Transverse colon (tissue), 4 donors: ENCODE results near the gene C14orf119. TPM values are rescaled to one million over a fixed set of nuclear protein-coding genes. Genes with fewer than 3 reads are reported as not detected.

Source experiments
- DNase-seq: peaks from one replicate; pipeline ENCODE4 v3.0.0-alpha.2; 2019
- H3K27ac ChIP-seq, 4 donors: fragments of 200-600 bp; sonication (generic); 2 replicates each; pipeline ENCODE4 v1.5.1; 2016 to 2018; ENCODE audit warnings: inconsistent platforms in 4 of 4
- H3K27me3 ChIP-seq: fragments of 200-600 bp; sonication (generic); 2 replicates; pipeline ENCODE4 v1.5.1; 2017; ENCODE audit warnings: inconsistent platforms
- H3K36me3 ChIP-seq, 4 donors: fragments of 200-600 bp; sonication (generic); 2 replicates each; pipeline ENCODE4 v1.5.1; 2017 to 2019; ENCODE audit warnings: inconsistent platforms in 4 of 4
- H3K4me1 ChIP-seq, 4 donors: fragments of 200-600 bp; sonication (generic); 2 replicates each; pipeline ENCODE4 v1.5.1; 2017 to 2020; ENCODE audit warnings: inconsistent platforms in 4 of 4
- H3K4me3 ChIP-seq, 4 donors: fragments of 200-600 bp; sonication (generic); 1 replicate in 1 of 4; 2 replicates in 3 of 4; pipeline versions ENCODE4 v1.5.1 to v1.6.1; 2017 to 2019; ENCODE audit warnings: inconsistent platforms in 4 of 4
- H3K9me3 ChIP-seq, 2 donors: fragments of 200-600 bp; sonication (generic); 2 replicates each; pipeline ENCODE4 v1.5.1; 2017 to 2019; ENCODE audit warnings: inconsistent platforms in 2 of 2
- EP300 ChIP-seq: sonication (generic); formaldehyde crosslinking; IDR thresholded peaks from one replicate; pipeline ENCODE4 v1.6.1; 2017; ENCODE audit warnings: antibody characterized with exemption, low read depth
- POLR2A ChIP-seq: fragments of 450-650 bp; IDR thresholded peaks from one replicate; pipeline ENCODE4 v1.6.1; 2016; ENCODE audit warnings: antibody characterized with exemption, mild to moderate bottlenecking, moderate library complexity
- POLR2AphosphoS5 ChIP-seq, 3 donors: sonication (generic); formaldehyde crosslinking; IDR thresholded peaks; one replicate each; pipeline ENCODE4 v1.6.1; 2016; ENCODE audit warnings: antibody characterized with exemption in 3 of 3
- WGBS, 2 donors: methylation state at CpG; one replicate each; pipeline ENCODE4 v1.1.5; 2018; ENCODE audit warnings: low coverage in 1 of 2; 5-methylcytosine and 5-hydroxymethylcytosine counted together
- in situ Hi-C, 4 donors: fragments of 200-750 bp; cut with MboI; loops; one replicate each; pipeline versions ENCODE4 v1.15.0 to v1.15.1; 2017; ENCODE audit warnings: low sequenced_read_pairs in 3 of 4, low pct_ligation_motif_present in 1 of 4, low pct_unique_long_range_greater_than_20kb in 1 of 4
- intact Hi-C: fragments of 100-400 bp; cut with DNase I; formaldehyde crosslinking; loops from one replicate; pipeline ENCODE4 v1.15.1; 2023; ENCODE audit warnings: low total_unique reads
- total RNA-seq, 4 donors: library from RNA; depleted of rRNA; stranded (reverse); fragments of >200 nt; gene quantifications; one replicate each; pipeline ENCODE4 v1.1.0, GENCODE V29; 2016
- TF ChIP-seq, protein P1 (sequence below), 5 experiments: fragments of 200-600 bp in 3 of 5; fragments of 450-650 bp in 2 of 5; sonication (generic) in 3 of 5; IDR thresholded peaks; 1 replicate in 2 of 5; 2 replicates in 3 of 5; pipeline ENCODE4 v1.5.1; 2016 to 2017; ENCODE audit warnings: antibody characterized with exemption in 5 of 5, inconsistent platforms in 3 of 5, mild to moderate bottlenecking in 2 of 5, moderate library complexity in 1 of 5

C14orf119 gene
- total RNA-seq, 4 donors from 2014 or later: 3.6 to 33.7 (median 32.0) TPM

DNA sequence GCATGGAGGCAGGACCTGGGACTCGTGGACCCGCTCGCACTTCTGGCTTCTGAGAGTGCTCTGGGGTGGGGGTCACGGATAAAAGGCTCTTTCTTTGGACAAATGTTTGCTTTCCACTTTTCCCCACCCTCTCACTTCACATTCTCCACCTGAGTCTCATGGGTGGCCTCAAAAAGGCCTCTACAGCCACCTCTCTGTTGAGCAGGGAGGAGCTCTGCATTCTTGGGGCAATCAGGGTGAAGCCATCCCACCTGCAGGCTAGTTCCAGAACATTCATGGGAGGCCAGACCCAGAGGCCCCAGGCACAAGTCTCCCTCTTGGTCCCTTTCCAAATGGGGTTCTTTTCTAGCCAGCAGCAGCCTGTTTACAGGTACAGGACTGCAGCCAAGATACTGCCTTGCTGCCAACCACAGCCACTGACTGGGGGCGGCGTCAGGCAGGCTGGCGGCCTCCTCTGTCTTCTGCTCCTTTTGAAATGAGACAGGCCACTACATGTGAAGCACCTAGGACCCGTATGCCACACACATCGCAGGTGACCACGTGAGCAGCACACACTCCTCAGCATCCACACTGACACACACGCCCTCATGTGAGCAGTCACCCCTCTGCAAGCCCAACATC is 42.0 kb downstream of the C14orf119 start:
- no peak for DNase-seq
- H3K9me3 ChIP-seq: no peaks in the 10 kb centered on the region
- no peak overlapping the region for H3K27ac ChIP-seq
- no peaks in the 10 kb centered on the region for H3K36me3 ChIP-seq
- H3K4me1 ChIP-seq: peaks cover 0 to 3% (median 0%) of the 10 kb centered on the region in 4 donors
- H3K27me3 ChIP-seq: no peaks in the 10 kb centered on the region
- WGBS, 2 donors: 89% methylated on average over 11 of the region's 11 CpGs; no CpG with 5 or more reads in 1 of the 2 donors
- intact Hi-C loops: no loop called here
- H3K4me3 ChIP-seq: no peak overlapping the region
- in situ Hi-C loops: no loop called here
- TF ChIP-seq POLR2A: no peak
- TF ChIP-seq, protein P1, sequence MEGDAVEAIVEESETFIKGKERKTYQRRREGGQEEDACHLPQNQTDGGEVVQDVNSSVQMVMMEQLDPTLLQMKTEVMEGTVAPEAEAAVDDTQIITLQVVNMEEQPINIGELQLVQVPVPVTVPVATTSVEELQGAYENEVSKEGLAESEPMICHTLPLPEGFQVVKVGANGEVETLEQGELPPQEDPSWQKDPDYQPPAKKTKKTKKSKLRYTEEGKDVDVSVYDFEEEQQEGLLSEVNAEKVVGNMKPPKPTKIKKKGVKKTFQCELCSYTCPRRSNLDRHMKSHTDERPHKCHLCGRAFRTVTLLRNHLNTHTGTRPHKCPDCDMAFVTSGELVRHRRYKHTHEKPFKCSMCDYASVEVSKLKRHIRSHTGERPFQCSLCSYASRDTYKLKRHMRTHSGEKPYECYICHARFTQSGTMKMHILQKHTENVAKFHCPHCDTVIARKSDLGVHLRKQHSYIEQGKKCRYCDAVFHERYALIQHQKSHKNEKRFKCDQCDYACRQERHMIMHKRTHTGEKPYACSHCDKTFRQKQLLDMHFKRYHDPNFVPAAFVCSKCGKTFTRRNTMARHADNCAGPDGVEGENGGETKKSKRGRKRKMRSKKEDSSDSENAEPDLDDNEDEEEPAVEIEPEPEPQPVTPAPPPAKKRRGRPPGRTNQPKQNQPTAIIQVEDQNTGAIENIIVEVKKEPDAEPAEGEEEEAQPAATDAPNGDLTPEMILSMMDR (IDR thresholded peaks at IDR 0.05): no peak
- no peak for TF ChIP-seq EP300
- no peak for TF ChIP-seq POLR2AphosphoS5 (IDR thresholded peaks at IDR 0.05)

DNA sequence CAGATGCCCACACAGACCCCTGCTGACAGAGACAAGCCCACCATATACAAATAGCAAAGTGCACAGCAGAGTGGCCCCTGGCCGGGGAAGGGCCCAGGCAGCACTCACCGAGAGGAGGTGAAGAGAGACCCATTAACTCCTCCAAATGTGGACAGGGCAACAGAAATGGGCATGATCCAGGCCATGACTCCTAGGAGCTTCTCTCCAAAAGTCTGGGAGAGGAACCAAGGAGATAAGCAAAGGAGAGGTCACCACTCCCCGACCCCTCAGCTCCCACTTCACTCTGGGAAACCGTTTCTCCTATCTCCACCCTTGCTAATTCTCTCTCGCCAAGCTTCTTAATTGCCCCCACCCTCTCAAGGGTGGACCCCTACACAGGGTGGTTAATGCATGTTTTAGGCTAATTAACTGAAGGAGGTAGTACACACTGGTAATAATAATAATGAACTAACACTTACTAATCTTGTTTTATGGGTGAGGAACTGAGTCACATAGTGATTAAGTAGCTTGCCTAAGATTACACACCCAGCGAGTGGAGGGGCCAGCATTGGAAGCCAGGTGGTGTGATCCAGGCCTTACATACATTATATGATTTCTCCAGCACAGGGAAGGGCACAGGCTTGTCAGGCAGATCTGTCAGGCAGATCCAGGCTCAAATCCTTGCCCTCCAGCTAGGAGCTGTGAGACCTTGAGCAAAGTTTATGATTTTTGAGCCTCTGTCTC is 42.7 kb downstream of the C14orf119 start:
- Histone ChIP-seq H3K27ac (no peak overlapping the region), H3K36me3 (no peaks in the 10 kb centered on the region), H3K9me3 (no peaks in the 10 kb centered on the region), H3K4me3 (no peak overlapping the region), H3K27me3 (no peaks in the 10 kb centered on the region), H3K4me1 (peaks cover 0 to 7% (median 0%) of the 10 kb centered on the region in 4 donors)
- no peak for DNase-seq
- intact Hi-C loops: no loop called here
- in situ Hi-C loops: no loop called here
- 67 to 78% methylated on average over 2 to 6 of the region's 6 CpGs for WGBS, 2 donors
- TF ChIP-seq EP300: no peak
- TF ChIP-seq POLR2AphosphoS5 (IDR thresholded peaks at IDR 0.05): no peak
- TF ChIP-seq, protein P1 (IDR thresholded peaks at IDR 0.05): no peak
- TF ChIP-seq POLR2A: no peak

DNA sequence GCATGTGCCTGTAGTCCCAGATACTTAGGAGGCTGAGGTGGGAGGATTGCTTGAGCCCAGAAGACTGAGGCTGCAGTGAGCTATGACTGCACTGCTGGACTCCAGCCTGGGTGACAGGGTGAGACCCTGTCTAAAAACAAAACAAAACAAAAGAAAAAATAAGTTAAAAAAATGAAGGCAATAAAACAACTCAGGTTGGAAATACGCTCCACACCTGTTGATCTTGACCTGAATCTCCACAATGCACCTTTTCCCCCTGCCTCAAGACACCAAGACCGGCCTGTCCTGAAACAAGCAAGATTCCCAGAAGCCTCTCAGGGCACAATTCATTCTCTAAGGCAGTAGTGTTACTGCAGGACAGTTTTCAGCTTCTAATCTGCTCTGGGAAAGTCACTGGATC is 44.6 kb downstream of the C14orf119 start:
- H3K27ac ChIP-seq: peak overlapping the region in 2 of 4 donors; percentile 11 to 22
- no peaks in the 10 kb centered on the region for H3K36me3 ChIP-seq
- H3K4me3 ChIP-seq: no peak overlapping the region
- DNase-seq: no peak
- peaks cover 0 to 7% (median 0%) of the 10 kb centered on the region in 4 donors for H3K4me1 ChIP-seq
- TF ChIP-seq POLR2A (no peak), EP300 (no peak), POLR2AphosphoS5 (IDR thresholded peaks at IDR 0.05) (no peak)
- TF ChIP-seq, protein P1 (IDR thresholded peaks at IDR 0.05): no peak
- no peaks in the 10 kb centered on the region for H3K9me3 ChIP-seq
- H3K27me3 ChIP-seq: no peaks in the 10 kb centered on the region
- intact Hi-C loops: no loop called here
- WGBS, 2 donors: 84 to 100% methylated on average over 1 to 2 of the region's 2 CpGs
- in situ Hi-C loops: no loop called here

DNA sequence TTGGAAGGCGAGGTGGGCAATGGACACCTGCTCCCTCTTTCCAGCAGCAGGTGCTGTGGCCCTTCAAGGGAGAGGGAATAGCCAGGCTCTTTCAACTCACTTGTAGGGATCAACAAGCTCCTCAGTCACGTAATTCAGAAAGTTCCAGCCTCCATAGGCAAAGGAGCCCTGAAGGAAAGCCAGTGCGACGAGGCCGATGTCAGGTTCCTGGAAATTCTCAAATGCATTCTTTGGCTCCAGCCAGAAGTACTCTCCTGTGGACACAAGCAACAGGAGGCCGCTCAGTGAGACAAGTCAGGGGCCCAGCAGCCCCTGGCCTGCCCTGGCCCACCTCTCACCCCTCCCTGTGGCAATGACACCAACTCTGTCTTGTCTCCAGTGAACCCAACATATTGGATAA is 45.1 kb downstream of the C14orf119 start:
- Histone ChIP-seq H3K4me1 (peaks cover 0 to 7% (median 0%) of the 10 kb centered on the region in 4 donors), H3K27me3 (no peaks in the 10 kb centered on the region), H3K36me3 (no peaks in the 10 kb centered on the region), H3K27ac (peak overlapping the region in 3 of 4 donors; percentile 11 to 30 (median 22)), H3K9me3 (no peaks in the 10 kb centered on the region), H3K4me3 (no peak overlapping the region)
- 79 to 80% methylated on average over 1 to 6 of the region's 6 CpGs for WGBS, 2 donors
- TF ChIP-seq POLR2AphosphoS5 (IDR thresholded peaks at IDR 0.05): no peak
- TF ChIP-seq, protein P1 (IDR thresholded peaks at IDR 0.05): no peak
- no peak for TF ChIP-seq POLR2A
- no peak for TF ChIP-seq EP300
- in situ Hi-C loops (no loop called here), intact Hi-C loops (no loop called here)
- DNase-seq: no peak
